C4-2B (cell line): Measurements from ENCODE around the gene C1R.

Experiments used
- ZFX ChIP-seq: fragments of 450-650 bp; IDR thresholded peaks from 2 replicates; pipeline ENCODE4 v1.6.1; 2017
- TF ChIP-seq, protein P1 (sequence below): fragments of 450-650 bp; conservative IDR thresholded peaks from 2 replicates; pipeline ENCODE4 v1.5.1; 2017; ENCODE audit warnings: mild to moderate bottlenecking

GRCh38 chr12:7034464-7034863, 57.8 kb downstream of the C1R start:
- TF ChIP-seq, protein P1, sequence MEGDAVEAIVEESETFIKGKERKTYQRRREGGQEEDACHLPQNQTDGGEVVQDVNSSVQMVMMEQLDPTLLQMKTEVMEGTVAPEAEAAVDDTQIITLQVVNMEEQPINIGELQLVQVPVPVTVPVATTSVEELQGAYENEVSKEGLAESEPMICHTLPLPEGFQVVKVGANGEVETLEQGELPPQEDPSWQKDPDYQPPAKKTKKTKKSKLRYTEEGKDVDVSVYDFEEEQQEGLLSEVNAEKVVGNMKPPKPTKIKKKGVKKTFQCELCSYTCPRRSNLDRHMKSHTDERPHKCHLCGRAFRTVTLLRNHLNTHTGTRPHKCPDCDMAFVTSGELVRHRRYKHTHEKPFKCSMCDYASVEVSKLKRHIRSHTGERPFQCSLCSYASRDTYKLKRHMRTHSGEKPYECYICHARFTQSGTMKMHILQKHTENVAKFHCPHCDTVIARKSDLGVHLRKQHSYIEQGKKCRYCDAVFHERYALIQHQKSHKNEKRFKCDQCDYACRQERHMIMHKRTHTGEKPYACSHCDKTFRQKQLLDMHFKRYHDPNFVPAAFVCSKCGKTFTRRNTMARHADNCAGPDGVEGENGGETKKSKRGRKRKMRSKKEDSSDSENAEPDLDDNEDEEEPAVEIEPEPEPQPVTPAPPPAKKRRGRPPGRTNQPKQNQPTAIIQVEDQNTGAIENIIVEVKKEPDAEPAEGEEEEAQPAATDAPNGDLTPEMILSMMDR: no peak
- no peak for TF ChIP-seq ZFX
